ENCODE results near the gene GID4. TPM values are rescaled to one million over a fixed set of nuclear protein-coding genes. Genes with fewer than 3 reads are reported as not detected.

GID4 gene
- total RNA-seq, 6 experiments from 2014 or later, result 4.8 to 6.1 (median 5.3) TPM

DNA sequence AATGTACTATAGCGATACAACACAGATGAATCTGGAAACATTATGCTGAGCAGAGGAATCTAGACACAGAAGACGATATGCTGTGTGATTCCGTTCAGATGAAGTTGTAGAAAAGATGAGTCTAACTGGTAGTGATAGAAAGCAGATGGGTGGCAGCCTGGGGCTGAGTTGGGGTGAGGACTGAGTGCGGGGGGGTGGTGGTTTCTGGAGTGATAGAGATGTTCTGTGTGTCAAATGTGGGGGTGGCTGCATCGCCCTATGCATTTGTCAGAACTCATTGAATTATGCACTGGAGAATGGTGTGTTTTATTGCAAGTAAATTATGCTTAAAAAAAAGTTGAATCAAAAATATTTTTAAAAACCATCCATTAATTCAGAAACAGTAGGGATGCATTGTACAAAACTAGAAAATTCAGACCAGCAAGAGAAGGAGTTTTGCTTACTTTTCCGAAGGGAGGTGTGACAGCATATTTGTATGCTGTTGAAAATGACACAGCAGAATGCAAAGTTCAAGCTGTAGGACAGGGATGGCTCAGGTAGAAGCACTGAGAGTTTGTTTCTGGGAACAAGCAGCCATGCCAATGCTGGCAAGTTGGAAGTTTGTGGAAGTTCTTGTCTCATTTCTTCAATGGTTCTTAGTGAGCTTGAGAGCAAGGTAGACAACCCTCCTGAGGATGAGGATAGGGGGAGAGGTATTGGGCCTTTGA lies 35.5 kb downstream of the GID4 start:
- no peak for ATAC-seq
- no peak for DNase-seq
- peaks cover 0 to 2% (median 0%) of the 10 kb centered on the region in 4 donors for H3K4me1 ChIP-seq
- no peak overlapping the region for H3K27ac ChIP-seq
- intact Hi-C loops (cut with DNase I), result no loop called here
- no peaks in the 10 kb centered on the region for H3K9me3 ChIP-seq
- TF ChIP-seq CTCF (IDR thresholded peaks at IDR 0.05) (no peak), POLR2A (IDR thresholded peaks at IDR 0.05) (no peak)
- 87% methylated on average over 6 of the region's 6 CpGs for WGBS (ENCODE audit: insufficient coverage, low coverage, low lambda C conversion rate, missing lambda C conversion rate)
- H3K27me3 ChIP-seq, result no peaks in the 10 kb centered on the region
- H3K4me3 ChIP-seq, result no peak overlapping the region
- no peaks in the 10 kb centered on the region for H3K36me3 ChIP-seq

GRCh38 chr17:18076936-18077335 lies 37.7 kb downstream of the GID4 start:
- Histone ChIP-seq H3K27me3 (no peaks in the 10 kb centered on the region), H3K27ac (no peak overlapping the region), H3K9me3 (no peaks in the 10 kb centered on the region), H3K4me1 (peaks cover 0 to 2% (median 0%) of the 10 kb centered on the region in 4 donors), H3K4me3 (no peak overlapping the region), H3K36me3 (no peaks in the 10 kb centered on the region)
- DNase-seq (no peak), ATAC-seq (no peak)
- TF ChIP-seq POLR2A (IDR thresholded peaks at IDR 0.05) (no peak), CTCF (IDR thresholded peaks at IDR 0.05) (no peak)
- 63% methylated on average over 4 of the region's 7 CpGs for WGBS (ENCODE audit: insufficient coverage, low coverage, low lambda C conversion rate, missing lambda C conversion rate)
- intact Hi-C loops (cut with DNase I), result no loop called here

- Histone ChIP-seq H3K27me3 (no peaks in the 10 kb centered on the region), H3K27ac (no peak overlapping the region), H3K36me3 (no peaks in the 10 kb centered on the region), H3K4me3 (no peak overlapping the region), H3K4me1 (peaks cover 0 to 2% (median 0%) of the 10 kb centered on the region in 4 donors), H3K9me3 (no peaks in the 10 kb centered on the region)
- WGBS (ENCODE audit: insufficient coverage, low coverage, low lambda C conversion rate, missing lambda C conversion rate), result 69% methylated on average over 4 of the region's 4 CpGs
- TF ChIP-seq POLR2A (IDR thresholded peaks at IDR 0.05) (no peak), CTCF (IDR thresholded peaks at IDR 0.05) (no peak)
- intact Hi-C loops (cut with DNase I), result no loop called here
- DNase-seq (no peak), ATAC-seq (no peak)
These were observed 40.3 kb downstream of the GID4 start for GRCh38 chr17:18079543-18079942.

GRCh38 chr17:18084256-18084655 lies 45.0 kb downstream of the GID4 start:
- 80% methylated on average over 4 of the region's 4 CpGs for WGBS (ENCODE audit: insufficient coverage, low coverage, low lambda C conversion rate, missing lambda C conversion rate)
- DNase-seq (no peak), ATAC-seq (no peak)
- Histone ChIP-seq H3K27ac (no peak overlapping the region), H3K36me3 (no peaks in the 10 kb centered on the region), H3K9me3 (no peaks in the 10 kb centered on the region), H3K4me1 (peaks cover 0 to 13% (median 0%) of the 10 kb centered on the region in 4 donors), H3K4me3 (no peak overlapping the region), H3K27me3 (no peaks in the 10 kb centered on the region)
- intact Hi-C loops (cut with DNase I), result no loop called here
- no peak for TF ChIP-seq POLR2A (IDR thresholded peaks at IDR 0.05)
- TF ChIP-seq CTCF (IDR thresholded peaks at IDR 0.05), result no peak

Data from right lobe of liver (tissue), 6 donors.